ENCODE results near the gene DBH.

Gene DBH

DNA sequence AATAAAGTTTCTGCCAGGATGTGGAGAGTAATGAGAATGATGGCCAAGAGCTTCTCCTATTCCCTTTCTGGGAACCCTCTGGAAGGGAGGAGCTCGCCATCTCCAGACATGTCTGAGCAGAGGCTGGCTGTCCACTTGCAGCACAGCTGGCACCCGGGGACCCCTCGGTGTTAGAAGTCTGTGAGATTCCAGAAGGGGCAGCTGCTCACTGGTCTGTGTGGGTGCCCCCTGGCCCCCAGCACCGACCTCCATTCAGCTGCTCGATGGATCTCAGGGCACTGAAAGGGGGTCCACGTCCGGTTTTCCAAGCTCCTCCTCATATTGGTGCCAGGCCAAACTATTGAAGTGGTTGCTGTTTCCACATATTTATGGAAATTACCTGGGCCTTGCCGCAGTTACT is 23.3 kb upstream of the DBH start (continued):
- TF ChIP-seq, protein P1, sequence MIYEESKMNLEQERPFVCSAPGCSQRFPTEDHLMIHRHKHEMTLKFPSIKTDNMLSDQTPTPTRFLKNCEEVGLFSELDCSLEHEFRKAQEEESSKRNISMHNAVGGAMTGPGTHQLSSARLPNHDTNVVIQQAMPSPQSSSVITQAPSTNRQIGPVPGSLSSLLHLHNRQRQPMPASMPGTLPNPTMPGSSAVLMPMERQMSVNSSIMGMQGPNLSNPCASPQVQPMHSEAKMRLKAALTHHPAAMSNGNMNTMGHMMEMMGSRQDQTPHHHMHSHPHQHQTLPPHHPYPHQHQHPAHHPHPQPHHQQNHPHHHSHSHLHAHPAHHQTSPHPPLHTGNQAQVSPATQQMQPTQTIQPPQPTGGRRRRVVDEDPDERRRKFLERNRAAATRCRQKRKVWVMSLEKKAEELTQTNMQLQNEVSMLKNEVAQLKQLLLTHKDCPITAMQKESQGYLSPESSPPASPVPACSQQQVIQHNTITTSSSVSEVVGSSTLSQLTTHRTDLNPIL (CRISPR knock-in tag; IDR thresholded peaks at IDR 0.05; ENCODE audit: low read depth), result no peak
- TF ChIP-seq ZNF70 (CRISPR knock-in tag; IDR thresholded peaks at IDR 0.05) (no peak), CSDC2 (CRISPR knock-in tag; IDR thresholded peaks at IDR 0.05) (no peak), ZNF8 (CRISPR knock-in tag; IDR thresholded peaks at IDR 0.05) (no peak)
- TF ChIP-seq, protein P2, sequence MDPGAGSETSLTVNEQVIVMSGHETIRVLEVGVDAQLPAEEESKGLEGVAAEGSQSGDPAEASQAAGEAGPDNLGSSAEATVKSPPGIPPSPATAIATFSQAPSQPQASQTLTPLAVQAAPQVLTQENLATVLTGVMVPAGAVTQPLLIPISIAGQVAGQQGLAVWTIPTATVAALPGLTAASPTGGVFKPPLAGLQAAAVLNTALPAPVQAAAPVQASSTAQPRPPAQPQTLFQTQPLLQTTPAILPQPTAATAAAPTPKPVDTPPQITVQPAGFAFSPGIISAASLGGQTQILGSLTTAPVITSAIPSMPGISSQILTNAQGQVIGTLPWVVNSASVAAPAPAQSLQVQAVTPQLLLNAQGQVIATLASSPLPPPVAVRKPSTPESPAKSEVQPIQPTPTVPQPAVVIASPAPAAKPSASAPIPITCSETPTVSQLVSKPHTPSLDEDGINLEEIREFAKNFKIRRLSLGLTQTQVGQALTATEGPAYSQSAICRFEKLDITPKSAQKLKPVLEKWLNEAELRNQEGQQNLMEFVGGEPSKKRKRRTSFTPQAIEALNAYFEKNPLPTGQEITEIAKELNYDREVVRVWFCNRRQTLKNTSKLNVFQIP (CRISPR knock-in tag; IDR thresholded peaks at IDR 0.05; ENCODE audit: borderline replicate concordance, low read depth), result no peak

DNA sequence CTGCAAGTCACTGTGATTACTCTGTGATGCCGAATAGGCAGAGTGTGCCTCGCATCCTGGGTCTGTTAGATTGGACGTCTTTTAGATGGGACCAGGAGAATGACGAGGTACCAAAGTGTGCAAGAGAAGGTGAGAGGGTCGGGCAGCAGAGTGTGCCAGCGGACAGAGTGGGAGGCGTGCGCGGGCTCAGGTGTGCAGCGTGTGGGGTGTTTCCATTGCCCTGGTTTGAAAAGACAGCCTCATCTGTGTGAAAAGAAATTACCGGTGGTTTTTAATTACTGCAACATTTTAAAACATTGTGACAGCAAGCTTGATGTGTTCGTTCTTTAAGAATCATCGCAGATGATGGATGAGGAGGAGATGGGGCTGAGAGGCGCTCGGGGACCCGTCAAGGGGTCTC is 22.7 kb upstream of the DBH start:
- TF ChIP-seq TOX (CRISPR knock-in tag; IDR thresholded peaks at IDR 0.05; ENCODE audit: borderline replicate concordance), result no peak
- TF ChIP-seq OSR1 (CRISPR knock-in tag; IDR thresholded peaks at IDR 0.05), result no peak
- TF ChIP-seq ZFP30 (CRISPR knock-in tag; IDR thresholded peaks at IDR 0.05), result no peak
- TF ChIP-seq ZC3H10 (CRISPR knock-in tag; IDR thresholded peaks at IDR 0.05), result no peak
- no peak for TF ChIP-seq ISL1 (CRISPR knock-in tag; IDR thresholded peaks at IDR 0.05)
- no peak for TF ChIP-seq ZFP3 (CRISPR knock-in tag; IDR thresholded peaks at IDR 0.05)
- TF ChIP-seq, protein P3, sequence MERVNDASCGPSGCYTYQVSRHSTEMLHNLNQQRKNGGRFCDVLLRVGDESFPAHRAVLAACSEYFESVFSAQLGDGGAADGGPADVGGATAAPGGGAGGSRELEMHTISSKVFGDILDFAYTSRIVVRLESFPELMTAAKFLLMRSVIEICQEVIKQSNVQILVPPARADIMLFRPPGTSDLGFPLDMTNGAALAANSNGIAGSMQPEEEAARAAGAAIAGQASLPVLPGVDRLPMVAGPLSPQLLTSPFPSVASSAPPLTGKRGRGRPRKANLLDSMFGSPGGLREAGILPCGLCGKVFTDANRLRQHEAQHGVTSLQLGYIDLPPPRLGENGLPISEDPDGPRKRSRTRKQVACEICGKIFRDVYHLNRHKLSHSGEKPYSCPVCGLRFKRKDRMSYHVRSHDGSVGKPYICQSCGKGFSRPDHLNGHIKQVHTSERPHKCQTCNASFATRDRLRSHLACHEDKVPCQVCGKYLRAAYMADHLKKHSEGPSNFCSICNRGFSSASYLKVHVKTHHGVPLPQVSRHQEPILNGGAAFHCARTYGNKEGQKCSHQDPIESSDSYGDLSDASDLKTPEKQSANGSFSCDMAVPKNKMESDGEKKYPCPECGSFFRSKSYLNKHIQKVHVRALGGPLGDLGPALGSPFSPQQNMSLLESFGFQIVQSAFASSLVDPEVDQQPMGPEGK (CRISPR knock-in tag; IDR thresholded peaks at IDR 0.05; ENCODE audit: borderline replicate concordance), result no peak
- no peak for ATAC-seq

DNA sequence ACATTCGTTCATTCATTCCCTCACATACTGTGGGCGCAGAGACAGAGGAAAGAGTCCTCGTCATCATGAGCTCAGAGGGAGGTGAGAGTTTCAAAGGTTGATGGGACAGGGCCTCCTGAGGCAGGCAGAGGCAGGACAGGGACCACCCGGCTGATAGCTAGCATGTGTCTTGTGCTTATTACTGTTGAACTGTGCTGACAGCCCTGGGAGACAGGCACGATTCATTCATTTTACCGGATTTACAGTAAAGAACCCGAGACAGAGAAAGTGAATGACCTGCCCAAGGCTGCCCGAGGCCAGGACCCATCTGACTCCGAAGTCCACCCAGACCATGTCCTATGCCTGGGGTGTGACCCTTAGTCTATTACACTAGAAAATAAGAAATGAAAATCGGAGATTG is 22.1 kb upstream of the DBH start:
- TF ChIP-seq, protein P4, sequence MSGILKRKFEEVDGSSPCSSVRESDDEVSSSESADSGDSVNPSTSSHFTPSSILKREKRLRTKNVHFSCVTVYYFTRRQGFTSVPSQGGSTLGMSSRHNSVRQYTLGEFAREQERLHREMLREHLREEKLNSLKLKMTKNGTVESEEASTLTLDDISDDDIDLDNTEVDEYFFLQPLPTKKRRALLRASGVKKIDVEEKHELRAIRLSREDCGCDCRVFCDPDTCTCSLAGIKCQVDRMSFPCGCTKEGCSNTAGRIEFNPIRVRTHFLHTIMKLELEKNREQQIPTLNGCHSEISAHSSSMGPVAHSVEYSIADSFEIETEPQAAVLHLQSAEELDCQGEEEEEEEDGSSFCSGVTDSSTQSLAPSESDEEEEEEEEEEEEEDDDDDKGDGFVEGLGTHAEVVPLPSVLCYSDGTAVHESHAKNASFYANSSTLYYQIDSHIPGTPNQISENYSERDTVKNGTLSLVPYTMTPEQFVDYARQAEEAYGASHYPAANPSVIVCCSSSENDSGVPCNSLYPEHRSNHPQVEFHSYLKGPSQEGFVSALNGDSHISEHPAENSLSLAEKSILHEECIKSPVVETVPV (CRISPR knock-in tag; IDR thresholded peaks at IDR 0.05), result no peak
- TF ChIP-seq ZC3H10 (CRISPR knock-in tag; IDR thresholded peaks at IDR 0.05), result no peak
- TF ChIP-seq, protein P5, sequence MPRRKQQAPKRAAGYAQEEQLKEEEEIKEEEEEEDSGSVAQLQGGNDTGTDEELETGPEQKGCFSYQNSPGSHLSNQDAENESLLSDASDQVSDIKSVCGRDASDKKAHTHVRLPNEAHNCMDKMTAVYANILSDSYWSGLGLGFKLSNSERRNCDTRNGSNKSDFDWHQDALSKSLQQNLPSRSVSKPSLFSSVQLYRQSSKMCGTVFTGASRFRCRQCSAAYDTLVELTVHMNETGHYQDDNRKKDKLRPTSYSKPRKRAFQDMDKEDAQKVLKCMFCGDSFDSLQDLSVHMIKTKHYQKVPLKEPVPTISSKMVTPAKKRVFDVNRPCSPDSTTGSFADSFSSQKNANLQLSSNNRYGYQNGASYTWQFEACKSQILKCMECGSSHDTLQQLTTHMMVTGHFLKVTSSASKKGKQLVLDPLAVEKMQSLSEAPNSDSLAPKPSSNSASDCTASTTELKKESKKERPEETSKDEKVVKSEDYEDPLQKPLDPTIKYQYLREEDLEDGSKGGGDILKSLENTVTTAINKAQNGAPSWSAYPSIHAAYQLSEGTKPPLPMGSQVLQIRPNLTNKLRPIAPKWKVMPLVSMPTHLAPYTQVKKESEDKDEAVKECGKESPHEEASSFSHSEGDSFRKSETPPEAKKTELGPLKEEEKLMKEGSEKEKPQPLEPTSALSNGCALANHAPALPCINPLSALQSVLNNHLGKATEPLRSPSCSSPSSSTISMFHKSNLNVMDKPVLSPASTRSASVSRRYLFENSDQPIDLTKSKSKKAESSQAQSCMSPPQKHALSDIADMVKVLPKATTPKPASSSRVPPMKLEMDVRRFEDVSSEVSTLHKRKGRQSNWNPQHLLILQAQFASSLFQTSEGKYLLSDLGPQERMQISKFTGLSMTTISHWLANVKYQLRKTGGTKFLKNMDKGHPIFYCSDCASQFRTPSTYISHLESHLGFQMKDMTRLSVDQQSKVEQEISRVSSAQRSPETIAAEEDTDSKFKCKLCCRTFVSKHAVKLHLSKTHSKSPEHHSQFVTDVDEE (CRISPR knock-in tag; IDR thresholded peaks at IDR 0.05), result no peak
- TF ChIP-seq BACH2 (CRISPR knock-in tag; IDR thresholded peaks at IDR 0.05; ENCODE audit: borderline replicate concordance), result no peak
- no peak for TF ChIP-seq ZNF565 (CRISPR knock-in tag; conservative IDR thresholded peaks at IDR 0.05; ENCODE audit: low read depth)
- TF ChIP-seq, protein P3 (CRISPR knock-in tag; IDR thresholded peaks at IDR 0.05; ENCODE audit: borderline replicate concordance), result no peak
- no peak for TF ChIP-seq RARB (CRISPR knock-in tag; IDR thresholded peaks at IDR 0.05)
- TF ChIP-seq OSR1 (CRISPR knock-in tag; IDR thresholded peaks at IDR 0.05), result no peak
- no peak for TF ChIP-seq PPARA (CRISPR knock-in tag; IDR thresholded peaks at IDR 0.05; ENCODE audit: borderline replicate concordance)
- TF ChIP-seq TCF4 (CRISPR knock-in tag; IDR thresholded peaks at IDR 0.05; ENCODE audit: borderline replicate concordance), result no peak
- TF ChIP-seq ZFP3 (CRISPR knock-in tag; IDR thresholded peaks at IDR 0.05), result no peak
- no peak for TF ChIP-seq SNAI2 (CRISPR knock-in tag; IDR thresholded peaks at IDR 0.05)
- TF ChIP-seq, protein P2 (CRISPR knock-in tag; IDR thresholded peaks at IDR 0.05; ENCODE audit: borderline replicate concordance, low read depth), result no peak
- TF ChIP-seq CSDC2 (CRISPR knock-in tag; IDR thresholded peaks at IDR 0.05), result no peak
- TF ChIP-seq ZNF8 (CRISPR knock-in tag; IDR thresholded peaks at IDR 0.05), result no peak
- TF ChIP-seq ISL1 (CRISPR knock-in tag; IDR thresholded peaks at IDR 0.05), result no peak
- no peak for TF ChIP-seq ESRRG (CRISPR knock-in tag; IDR thresholded peaks at IDR 0.05)
- TF ChIP-seq ZFP30 (CRISPR knock-in tag; IDR thresholded peaks at IDR 0.05), result no peak
- ATAC-seq, result no peak

Measured in SK-N-SH treated with all-trans-retinoic acid at 6 μM for 48 hours (cell line).